Right renal pelvis (tissue), 4 donors: ENCODE data around the gene PAPOLA. TPM values are rescaled to one million over a fixed set of nuclear protein-coding genes. Genes with fewer than 3 reads are reported as not detected.

ENCODE experiments used
- DNase-seq, 4 donors: peaks; one replicate each; pipeline ENCODE4 v3.0.0-alpha.2; 2013; ENCODE audit warnings: low read depth in 4 of 4, low spot score in 3 of 4, missing footprints in 1 of 4
- polyA plus RNA-seq, 4 donors: library from polyadenylated mRNA; unstranded; fragments of 120-200 nt; gene quantifications; one replicate each; pipeline ENCODE4 v1.2.1, GENCODE V29; 2013; ENCODE audit not compliant: insufficient read length in 4 of 4

The PAPOLA gene
- polyA plus RNA-seq, 4 donors: 180 to 239 (median 225) TPM

- no peak for DNase-seq
Observed at GRCh38 chr14:96554315-96554910, 52.2 kb downstream of the PAPOLA start.

- no peak for DNase-seq
Observed at GRCh38 chr14:96559571-96559970, 57.4 kb downstream of the PAPOLA start.

DNA sequence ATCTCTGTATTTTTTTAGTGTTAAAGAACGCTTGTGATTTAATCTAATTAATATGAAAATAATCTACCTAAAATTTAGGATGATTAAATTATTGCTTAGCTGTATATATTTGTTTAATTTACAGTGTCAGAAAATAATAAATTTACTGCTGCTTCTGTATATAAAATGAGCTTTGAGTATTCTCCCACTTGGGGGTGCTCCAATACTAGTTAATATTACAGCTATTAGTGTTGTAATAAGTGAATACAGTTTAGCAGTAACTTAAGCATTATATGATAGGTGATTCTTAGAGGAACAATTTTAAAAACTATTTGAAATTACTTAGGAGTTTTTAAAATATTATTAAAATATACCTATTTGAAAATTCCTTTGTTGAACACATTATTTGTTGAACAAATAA is 62.2 kb downstream of the PAPOLA start:
- DNase-seq: no peak

DNA sequence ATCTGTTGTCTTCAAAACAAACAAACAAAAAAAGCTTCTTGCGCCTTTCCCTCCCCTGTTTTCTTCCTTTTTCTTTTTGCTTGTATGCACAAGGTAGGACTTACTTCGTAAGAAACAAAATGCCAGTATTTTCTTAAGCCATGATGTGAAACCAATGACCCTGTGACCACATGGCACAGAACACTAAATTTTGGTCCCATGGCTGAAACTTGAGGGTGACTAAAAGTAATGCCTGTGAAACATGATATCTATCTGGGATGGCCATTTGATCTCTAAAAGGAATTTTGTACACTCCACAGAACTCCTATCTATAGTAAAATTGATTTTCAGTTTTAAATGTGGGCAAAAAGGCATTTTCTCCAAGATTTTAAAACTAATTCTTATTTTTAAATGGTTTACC is 63.6 kb downstream of the PAPOLA start:
- DNase-seq: no peak

GRCh38 chr14:96567289-96567899 is 65.2 kb downstream of the PAPOLA start:
- DNase-seq: no peak

- no peak for DNase-seq
Observed at GRCh38 chr14:96568621-96569020, 66.4 kb downstream of the PAPOLA start.

DNA sequence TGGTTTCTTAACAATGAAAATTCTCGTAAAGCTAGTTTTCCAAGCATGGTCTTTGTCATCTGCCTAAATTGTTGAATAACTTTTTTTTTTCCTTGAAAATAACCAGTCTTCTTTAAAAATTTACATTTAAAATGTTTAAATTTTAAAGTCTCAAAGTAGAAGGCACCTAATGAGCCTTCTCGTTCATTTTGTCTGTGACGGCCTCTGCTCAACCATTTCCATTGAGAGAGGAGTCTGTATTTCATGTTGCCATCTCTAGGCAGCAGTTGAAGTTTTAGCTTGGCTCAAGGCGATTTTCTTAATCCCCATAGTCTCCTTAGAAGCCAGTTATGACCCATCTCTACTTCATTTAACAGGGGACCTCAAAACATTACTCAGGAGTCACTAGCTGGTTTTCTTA is 69.1 kb downstream of the PAPOLA start:
- DNase-seq: no peak

GRCh38 chr14:96573473-96574100 is 71.4 kb downstream of the PAPOLA start:
- no peak for DNase-seq

DNA sequence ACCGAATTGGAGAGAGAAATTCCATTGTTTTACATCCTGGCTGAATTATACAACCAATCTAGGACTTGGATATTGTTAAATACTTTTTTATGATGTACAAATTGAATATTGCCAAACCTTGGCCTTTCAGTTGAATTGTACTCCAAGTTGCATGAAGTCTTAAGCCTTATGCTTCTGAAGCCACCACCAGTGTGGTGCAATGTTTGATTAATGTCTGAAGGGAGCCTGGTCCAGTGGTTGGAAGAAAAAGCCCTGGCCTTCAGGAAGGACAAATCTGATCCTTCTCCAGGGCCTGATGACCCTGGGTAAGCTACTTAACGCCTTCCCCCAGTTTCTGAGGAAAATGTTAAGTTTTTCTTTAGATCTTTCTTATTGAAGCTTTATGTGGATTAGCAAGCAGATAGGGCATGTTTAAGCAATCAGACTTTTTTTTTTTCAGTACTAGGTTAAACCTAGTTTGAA is 72.0 kb downstream of the PAPOLA start:
- DNase-seq: no peak

DNA sequence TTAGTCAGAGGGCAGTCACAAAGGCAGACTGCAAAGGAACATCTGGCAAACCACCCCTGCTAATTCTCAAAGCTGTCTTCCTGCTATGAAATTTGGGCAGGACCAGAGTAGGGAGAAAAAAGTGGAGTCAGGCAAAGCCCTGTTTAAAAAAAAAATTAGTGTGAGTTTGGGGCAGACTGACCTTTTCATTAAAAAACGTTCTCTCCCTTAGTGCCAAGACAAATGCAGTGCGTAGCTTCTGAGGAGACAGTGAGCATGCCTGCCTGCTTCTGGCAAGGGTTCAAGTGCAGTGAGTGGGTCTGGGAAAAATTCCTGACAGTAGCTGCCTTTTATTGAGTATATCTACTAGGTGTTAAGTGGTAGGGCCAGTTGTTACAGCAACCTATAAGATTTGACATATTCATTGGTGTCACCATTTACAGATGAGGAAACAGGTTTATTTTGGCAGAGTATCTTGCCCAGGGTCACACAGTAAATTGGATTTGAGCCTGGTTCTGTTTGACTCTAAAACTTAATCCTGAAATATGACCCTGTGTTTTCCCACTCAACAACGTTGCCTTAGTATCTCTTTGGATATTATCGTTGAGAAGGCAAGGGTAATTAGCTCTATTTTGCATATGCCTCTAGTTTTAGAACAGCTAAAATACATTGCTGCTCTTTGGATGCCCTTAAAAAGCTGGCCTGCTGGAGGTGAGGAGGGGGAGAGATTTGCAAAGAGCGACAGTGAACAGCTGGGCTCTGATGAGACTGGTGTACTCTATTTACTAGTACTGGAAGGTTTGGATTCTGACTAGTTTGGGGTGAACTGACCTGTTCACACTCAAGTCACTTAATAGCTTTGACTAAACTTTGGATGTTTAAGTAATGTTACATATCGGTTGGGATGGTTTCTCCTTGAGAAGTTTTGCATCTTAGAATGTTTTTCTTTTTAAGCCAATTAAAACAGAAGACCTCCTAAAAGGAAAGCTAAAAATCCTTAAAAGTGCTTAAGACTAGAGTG is 72.8 kb downstream of the PAPOLA start:
- no peak for DNase-seq

DNA sequence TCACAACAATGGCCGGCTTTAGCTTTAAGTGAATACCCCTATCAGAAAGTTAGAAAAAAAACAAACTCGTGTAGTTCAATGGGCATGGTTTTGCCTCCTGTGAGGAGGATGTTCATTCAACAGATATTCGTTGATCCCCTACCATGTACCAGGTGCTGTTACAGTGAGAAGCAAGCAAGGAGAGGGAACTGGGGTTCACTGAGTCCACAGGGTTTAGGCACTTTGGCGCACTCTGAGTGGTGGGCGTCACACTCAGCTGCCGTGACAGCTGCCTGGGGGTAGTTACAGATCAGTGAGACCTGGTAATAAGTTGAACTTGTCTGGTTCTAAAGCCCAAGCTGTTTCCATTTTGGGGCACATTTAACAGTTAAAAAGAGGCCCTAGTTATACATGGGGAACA is 74.2 kb downstream of the PAPOLA start:
- no peak for DNase-seq

GRCh38 chr14:96576937-96577336 is 74.8 kb downstream of the PAPOLA start:
- DNase-seq: no peak

- no peak for DNase-seq
Observed at GRCh38 chr14:96578619-96579018, 76.4 kb downstream of the PAPOLA start.

- DNase-seq: no peak
Observed at GRCh38 chr14:96579358-96579757, 77.2 kb downstream of the PAPOLA start.

DNA sequence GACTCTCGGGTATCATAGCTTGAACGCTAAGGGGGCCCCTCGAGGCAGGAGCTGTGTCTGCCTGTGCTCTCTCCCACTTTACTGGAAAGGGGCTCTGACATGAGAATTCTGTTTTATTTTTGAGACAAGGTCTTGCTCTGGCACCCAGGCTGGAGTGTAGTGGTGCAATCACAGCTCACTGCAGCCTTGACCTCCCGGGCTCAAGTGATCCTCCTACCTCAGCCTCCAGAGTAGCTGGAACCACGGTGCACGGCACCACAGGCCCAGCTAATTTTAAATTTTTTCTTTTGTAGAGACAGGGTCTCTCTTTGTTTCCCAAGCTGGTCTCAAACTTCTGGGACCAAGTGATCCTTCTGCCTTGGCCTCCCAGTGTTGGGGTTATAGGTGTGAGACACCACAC is 77.7 kb downstream of the PAPOLA start:
- DNase-seq: no peak

DNA sequence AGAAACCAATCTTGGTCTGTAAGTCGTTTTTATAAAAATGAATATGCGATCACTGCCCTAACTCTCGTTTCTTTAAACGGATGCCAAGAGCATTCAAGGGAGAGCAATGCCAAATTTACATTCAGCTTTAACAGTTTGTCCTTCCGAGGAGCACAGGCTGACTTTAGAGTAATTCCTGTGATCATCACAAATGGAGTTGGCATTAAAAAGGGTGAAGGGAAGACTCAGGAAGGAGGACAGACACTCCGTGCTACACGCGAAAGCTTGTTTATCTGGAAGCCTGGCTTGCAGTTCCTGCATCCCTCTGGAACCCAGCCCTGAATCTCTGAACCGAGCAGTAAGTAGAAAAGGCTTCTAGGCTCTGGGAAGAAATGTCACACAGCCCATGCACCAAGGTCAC is 78.4 kb downstream of the PAPOLA start:
- DNase-seq: no peak

GRCh38 chr14:96581026-96581425 is 78.8 kb downstream of the PAPOLA start:
- DNase-seq: no peak

GRCh38 chr14:96581902-96582301 is 79.7 kb downstream of the PAPOLA start:
- DNase-seq: no peak

DNA sequence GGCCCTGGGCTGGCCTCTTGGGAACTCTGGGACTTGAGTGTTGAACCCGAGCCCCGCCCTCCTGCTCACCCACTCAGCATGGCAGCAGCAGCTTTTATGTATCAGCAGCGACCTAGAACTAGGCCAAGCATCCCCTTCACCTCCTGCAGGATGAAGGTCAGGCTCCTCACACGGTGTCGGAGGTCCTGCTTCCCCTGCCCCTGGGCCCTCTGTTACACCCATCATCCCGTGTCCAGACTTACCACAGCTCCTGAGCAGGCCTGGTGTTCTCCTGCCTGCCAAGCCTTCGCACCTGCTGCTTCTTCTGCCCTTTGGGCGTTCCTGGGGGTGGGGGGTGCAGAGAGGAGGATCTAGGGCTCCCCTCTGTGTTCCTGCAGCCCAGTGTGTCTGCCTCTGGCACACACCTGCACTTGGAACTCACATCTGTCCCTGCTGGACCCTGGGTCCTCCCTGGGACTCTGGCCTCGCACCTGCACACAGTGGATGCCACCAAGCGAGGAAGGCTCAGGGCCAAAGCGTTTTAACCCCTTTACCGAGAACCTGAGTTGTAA is 80.3 kb downstream of the PAPOLA start:
- DNase-seq: no peak

DNA sequence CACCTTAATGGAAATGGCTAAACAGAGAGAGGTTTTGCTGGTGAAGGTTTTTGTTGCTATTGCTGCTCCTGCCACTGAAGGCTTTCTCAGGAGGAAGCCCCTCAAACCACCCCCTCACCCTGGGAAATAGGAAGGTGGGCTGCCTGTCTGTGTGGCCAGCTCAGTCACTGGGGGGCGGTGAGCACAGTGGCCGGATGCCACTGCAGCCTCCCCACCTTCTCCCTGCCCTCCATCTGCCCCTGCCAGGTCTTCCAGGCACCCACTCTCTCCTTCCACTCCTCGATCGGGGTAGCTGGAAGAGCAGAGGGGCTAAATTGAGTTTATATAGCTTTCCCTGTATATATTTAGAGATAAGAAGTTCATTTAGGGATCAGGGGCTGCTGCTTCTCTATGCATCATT is 80.8 kb downstream of the PAPOLA start:
- DNase-seq: no peak

GRCh38 chr14:96583569-96584041 is 81.4 kb downstream of the PAPOLA start:
- DNase-seq: no peak
